IPS-18c (cell line): ENCODE results near the gene ZSCAN4.

Experiments used
- H3K4me3 ChIP-seq: 2 replicates; pipeline ENCODE4 v1.7.0; 2013; ENCODE audit warnings: low read depth, mild to moderate bottlenecking, low read length, moderate library complexity; ENCODE audit not compliant: insufficient read depth
- H3K9me3 ChIP-seq: one replicate; pipeline ENCODE4 v1.6.1; 2013; ENCODE audit warnings: mild to moderate bottlenecking, low read length, moderate library complexity; ENCODE audit not compliant: control insufficient read depth, insufficient read depth

Gene ZSCAN4, protein sequence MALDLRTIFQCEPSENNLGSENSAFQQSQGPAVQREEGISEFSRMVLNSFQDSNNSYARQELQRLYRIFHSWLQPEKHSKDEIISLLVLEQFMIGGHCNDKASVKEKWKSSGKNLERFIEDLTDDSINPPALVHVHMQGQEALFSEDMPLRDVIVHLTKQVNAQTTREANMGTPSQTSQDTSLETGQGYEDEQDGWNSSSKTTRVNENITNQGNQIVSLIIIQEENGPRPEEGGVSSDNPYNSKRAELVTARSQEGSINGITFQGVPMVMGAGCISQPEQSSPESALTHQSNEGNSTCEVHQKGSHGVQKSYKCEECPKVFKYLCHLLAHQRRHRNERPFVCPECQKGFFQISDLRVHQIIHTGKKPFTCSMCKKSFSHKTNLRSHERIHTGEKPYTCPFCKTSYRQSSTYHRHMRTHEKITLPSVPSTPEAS

DNA sequence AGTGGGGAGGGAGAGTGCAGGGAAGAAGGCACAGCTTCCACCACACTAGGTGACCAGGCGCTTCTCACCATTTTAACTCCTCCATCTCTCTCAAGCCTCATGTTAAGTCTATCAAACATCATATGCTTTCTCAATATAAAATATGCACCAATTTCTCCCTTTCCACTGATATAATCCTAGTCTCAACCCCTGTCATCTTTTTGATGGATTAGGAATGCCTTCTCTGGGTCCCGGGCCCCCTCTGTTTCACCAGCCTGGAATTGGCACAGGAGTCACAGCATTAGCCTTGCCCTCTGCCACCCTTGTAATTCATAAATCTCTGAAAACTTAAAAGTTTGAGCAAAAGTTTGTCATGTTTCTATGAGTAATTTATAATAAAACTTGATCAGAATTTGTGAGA lies at the start of gene ZSCAN4:
Gene ZSCAN4, plus strand, starts transcription at position 301 of the 400 bp plus-strand sequence. CDS start 7,211 bp downstream, outside the sequence.
- no peaks in the 10 kb centered on the region for H3K9me3 ChIP-seq

DNA sequence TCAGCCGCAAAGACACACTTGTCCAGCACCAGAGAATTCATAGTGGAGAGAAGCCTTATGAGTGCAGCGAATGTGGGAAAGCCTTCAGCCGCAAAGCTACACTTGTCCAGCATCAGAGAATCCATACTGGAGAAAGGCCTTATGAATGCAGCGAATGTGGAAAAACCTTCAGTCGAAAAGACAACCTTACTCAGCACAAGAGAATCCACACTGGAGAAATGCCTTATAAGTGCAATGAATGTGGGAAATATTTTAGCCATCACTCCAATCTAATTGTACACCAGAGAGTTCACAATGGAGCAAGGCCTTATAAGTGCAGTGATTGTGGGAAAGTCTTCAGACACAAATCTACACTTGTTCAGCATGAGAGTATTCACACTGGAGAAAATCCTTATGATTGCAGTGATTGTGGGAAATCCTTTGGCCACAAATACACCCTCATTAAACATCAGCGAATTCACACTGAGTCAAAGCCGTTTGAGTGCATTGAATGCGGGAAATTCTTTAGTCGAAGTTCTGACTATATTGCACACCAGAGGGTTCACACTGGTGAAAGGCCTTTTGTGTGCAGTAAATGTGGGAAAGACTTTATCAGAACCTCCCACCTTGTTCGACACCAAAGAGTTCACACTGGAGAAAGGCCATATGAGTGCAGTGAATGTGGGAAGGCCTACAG lies 47.9 kb upstream of the ZSCAN4 start:
- H3K9me3 ChIP-seq: peaks cover 67% of the 10 kb centered on the region

More for the DNA sequence above, at the start of gene ZSCAN4:
- H3K4me3 ChIP-seq: no peak within 1 kb of the TSS

DNA sequence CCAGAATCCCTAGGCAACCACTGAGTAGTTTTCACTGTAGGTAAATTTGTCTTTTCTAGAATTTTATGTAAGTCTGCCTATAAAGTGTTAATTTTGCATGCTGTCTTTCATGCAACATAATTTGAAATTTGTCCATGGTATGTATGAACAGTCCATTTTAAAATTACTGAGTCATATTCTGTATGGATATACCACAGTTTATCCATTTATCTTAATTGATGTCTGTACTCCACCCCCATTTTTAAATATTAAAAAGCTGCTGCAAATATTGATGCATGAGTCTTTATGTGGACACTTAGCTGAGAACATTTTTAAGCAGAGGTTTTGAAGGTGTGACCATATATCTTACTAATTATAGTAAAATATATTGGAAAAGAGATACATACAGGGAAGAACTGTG lies 45.6 kb upstream of the ZSCAN4 start:
- Histone ChIP-seq H3K4me3 (no peak overlapping the region), H3K9me3 (peaks cover 45% of the 10 kb centered on the region)

More for the DNA sequence above, 47.9 kb upstream of the ZSCAN4 start:
- H3K4me3 ChIP-seq: peak overlapping the region; percentile 2

DNA sequence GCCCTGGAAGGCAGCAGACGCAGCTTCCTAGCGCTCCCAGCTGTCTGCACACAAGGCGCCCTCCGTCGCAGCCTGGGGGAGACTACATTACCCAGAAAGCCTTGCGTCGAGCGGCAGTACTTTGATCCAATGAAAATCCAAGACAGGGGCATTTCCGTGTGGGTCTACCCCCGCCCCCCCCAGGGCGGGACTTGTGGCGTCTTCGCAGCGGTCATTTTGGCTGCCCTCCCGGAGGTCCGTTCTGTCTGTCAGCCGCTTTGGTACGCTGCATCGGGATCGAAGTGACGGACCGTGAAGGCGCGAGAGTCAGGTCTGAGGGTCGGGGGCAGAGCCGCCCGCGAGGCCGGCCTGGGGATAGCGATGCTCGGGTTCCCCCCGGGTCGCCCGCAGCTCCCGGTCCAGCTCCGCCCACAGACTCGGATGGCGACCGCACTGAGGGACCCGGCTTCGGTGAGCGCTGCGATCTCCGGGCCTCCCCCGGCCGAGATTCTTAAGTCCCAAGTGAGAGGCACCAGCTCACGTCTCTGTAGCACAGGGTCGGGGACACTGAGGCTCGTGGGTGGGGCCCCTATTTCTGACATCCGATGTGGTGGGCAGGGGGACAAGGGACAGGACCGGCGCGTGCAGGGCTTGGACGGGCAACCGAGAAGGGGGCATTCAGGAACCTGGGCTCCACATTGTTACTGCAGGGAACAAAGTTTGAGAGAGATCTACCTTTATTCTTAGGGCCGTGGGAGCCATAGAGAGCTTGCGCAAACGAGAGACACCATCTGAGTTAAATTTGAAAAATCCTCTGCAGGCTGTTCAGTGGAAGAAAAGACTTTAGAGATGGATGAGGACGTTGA lies 35.5 kb upstream of the ZSCAN4 start, which contains the start of gene ZNF211:
Gene ZNF211, plus strand, starts transcription at position 182 of the 845 bp plus-strand sequence. Its CDS starts 179 bp downstream, at position 361.
- Histone ChIP-seq H3K4me3 (peak within 1 kb of the TSS; percentile 96), H3K9me3 (no peaks in the 10 kb centered on the region)

DNA sequence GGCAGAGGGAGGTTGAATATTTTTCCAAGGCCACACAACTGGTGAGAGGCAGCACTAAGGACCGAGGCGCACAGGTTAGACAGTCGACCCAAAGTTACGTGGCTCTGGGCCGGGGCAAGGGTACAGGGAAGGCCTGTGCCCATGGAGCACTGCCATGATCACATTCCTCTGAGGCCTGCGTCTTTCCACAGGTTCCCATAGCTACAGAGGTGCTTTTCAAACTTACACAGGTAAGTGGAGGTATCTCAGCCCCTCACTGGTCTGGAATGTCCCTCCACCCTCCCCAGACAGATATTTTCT lies 35.0 kb upstream of the ZSCAN4 start:
- peak overlapping the region; percentile 96 for H3K4me3 ChIP-seq
- no peaks in the 10 kb centered on the region for H3K9me3 ChIP-seq

DNA sequence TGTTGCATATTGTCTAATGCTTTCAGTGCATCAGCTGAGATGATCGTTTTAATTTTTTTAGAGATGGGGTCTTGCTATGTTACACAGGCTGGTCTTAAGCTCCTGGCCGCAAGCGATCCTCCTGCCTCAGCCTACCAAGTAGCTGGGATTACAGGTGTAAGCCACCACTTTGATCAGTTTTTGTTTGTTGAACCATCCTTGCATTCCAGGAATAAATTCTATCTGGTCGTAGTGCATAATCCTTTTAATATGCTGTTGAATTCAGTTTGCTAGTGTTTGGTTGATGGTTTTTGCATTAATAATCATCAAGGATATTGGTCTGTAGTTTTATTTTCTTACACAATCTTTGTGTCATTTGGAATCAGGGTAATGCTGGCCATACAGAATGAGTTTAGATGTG lies 31.4 kb upstream of the ZSCAN4 start:
- peaks cover 7% of the 10 kb centered on the region for H3K9me3 ChIP-seq

DNA sequence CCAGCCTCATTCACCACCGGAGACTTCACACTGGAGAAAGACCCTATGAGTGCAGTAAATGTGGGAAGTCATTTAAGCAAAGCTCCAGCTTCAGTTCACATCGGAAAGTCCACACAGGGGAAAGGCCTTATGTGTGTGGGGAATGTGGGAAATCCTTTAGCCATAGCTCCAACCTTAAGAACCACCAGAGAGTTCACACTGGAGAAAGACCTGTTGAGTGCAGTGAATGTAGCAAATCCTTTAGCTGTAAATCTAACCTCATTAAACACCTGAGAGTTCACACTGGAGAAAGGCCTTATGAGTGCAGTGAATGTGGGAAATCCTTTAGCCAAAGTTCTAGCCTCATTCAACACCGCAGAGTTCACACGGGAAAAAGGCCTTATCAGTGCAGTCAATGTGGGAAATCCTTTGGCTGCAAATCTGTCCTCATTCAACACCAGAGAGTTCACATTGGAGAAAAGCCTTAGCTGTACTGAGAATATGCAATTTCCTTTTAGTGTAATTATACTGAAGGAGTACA lies 27.0 kb upstream of the ZSCAN4 start:
- H3K4me3 ChIP-seq: no peak overlapping the region
- peaks cover 7% of the 10 kb centered on the region for H3K9me3 ChIP-seq

More for the DNA sequence above, 31.4 kb upstream of the ZSCAN4 start:
- no peak overlapping the region for H3K4me3 ChIP-seq

DNA sequence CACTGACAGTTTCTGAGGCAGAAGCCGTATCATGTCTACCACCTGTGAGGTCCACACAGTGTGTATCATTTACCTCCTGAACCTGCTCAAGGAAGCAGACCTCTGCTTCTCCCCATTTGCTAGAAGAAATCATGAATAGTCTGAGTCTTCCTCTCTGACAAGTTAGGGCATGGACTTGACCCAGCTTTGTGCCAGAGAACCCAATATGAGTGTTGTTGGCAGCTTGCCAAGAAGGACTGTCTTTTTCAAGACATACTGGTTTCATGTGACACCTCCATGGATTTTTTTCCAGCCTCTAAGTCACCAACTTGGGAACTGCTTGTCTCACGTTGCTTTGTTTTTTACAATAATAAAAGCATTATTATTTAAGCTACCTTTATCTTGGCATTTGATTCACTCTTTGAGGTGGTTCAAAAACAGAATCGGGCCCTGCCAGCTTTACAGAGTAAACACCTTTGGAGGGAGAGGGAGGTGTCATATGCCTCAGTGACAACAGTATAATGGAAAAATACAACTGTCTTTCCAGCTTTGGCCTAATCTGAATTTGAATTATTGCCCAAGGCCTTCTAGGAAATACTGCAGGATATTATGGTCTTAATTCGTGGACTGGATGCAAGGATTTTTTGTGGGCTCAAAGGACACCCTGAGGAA lies 26.2 kb upstream of the ZSCAN4 start:
- H3K9me3 ChIP-seq: peaks cover 7% of the 10 kb centered on the region
- no peak overlapping the region for H3K4me3 ChIP-seq

DNA sequence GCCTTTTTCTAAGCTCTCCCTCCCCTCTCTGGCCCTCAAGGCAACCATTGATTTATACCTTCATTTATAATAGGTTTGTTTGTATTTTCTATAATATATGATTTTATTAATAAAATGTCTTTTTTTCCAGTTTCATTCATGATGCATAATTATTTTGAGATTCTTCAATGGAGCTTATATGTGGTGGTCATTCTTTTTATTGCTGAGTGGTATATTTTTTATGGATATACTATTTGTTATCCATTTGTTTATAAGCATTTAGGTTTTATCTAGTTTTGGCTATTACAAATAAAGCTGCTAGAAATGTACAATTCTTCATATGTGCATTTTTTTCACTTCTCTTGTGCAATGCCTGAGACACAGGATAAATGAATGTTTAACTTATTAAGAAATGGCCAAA lies 25.0 kb upstream of the ZSCAN4 start:
- peaks cover 7% of the 10 kb centered on the region for H3K9me3 ChIP-seq
- H3K4me3 ChIP-seq: no peak overlapping the region

DNA sequence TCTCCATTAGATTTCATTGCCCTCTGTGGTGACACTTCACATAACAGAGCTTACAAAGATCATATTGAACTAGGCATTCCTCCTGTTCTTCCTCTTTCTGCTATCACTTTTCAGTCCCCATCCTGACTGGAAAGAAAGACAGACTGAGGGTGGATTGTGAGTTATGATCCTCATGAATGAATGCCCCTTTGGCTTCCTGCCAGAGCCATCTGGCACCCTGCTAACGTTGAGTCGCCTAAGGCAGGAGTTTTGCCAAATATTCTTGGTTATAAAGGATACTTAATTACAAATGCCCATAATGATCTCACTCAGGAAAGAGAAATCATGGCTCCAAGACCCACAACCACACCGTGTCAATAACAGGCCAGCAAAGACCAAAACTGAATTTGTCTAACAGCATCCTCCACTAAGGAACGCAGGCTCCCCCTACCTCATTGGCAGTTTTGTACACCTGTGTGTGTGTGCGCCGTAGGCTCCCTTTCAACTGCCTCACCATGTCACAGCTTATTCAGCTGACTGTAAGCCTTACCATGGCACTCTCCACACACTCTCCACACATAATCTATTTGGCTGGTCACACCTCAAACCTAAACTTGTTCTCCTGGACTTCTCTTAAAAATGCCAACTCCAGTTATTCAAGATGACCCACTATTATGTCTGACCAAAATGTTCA lies 20.3 kb upstream of the ZSCAN4 start:
- H3K4me3 ChIP-seq: no peak overlapping the region
- no peaks in the 10 kb centered on the region for H3K9me3 ChIP-seq

DNA sequence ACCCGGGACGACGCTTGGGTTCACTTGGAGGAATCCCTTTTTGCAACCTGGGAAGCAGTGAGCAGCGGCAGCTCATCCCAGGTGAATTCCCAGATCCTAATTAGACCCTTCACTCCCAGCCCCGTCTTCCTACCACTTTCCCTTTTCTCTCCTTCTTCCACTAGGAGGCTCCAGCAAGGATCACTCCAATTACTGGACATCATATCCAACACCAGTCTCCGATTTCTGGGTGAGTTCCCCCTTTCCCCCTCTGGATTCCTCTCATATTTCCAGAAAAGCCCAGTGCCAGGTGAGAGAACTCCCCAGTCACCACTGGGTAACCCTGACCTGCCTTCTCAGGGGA lies 17.1 kb upstream of the ZSCAN4 start:
- H3K9me3 ChIP-seq: no peaks in the 10 kb centered on the region
- H3K4me3 ChIP-seq: no peak overlapping the region

DNA sequence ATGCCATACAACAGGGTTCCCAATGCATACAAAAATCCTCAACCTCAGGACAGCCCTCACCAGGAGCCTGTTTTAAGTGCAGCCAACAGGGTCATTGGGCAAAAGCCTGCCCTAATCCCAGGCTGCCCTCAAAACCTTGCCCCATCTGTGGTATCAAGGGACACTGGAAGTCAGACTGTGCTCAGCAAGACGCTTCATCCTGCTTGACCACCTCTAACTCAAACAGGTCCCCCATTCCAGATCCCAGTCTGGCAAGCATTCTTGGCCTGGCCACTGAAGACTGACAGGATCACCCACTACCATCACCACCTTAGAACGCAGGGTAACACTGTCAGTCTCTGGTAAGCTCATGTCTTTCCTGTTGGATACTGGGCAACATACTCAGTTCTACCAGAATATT lies 15.0 kb upstream of the ZSCAN4 start:
- Histone ChIP-seq H3K4me3 (no peak overlapping the region; the same call in 1 of the 2 replicates), H3K9me3 (no peaks in the 10 kb centered on the region)

DNA sequence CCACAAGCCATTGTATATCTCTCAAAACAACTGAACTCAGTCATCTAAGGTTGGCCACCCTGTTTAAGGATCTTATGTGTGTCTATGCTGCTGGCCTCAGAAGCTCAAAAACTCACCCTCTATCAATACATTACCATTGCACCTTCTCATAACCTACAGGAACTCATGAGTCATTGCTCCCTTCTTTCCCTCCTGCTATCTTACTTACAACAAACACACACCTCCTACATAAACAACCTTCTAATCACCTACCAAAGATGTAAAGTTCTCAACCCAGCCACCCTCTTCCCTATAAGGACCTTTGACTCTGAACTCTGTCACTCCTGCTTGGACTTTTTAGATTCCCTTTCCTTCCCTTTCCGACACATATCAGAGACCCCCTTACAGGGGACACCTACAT lies 13.3 kb upstream of the ZSCAN4 start:
- H3K9me3 ChIP-seq: no peaks in the 10 kb centered on the region
- H3K4me3 ChIP-seq: no peak overlapping the region

DNA sequence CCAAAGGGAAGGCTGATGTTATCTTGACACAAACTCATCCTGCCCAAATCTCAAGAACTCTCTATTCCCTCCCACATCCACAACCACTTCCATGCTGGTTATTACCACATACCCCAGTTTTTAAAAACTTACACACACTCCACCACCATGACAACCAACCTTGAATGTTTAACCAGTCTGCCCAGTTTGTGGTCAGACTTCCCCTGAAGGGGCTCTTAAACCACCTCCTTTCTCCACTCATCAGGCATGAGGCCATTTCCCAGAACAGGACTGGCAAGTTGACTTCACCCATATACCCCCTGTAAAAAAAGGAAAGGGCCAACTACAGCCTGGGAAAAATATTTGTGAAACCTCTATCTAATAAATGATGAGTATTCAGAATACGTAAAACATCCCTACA lies 12.4 kb upstream of the ZSCAN4 start:
- H3K4me3 ChIP-seq: no peak overlapping the region
- H3K9me3 ChIP-seq: no peaks in the 10 kb centered on the region

DNA sequence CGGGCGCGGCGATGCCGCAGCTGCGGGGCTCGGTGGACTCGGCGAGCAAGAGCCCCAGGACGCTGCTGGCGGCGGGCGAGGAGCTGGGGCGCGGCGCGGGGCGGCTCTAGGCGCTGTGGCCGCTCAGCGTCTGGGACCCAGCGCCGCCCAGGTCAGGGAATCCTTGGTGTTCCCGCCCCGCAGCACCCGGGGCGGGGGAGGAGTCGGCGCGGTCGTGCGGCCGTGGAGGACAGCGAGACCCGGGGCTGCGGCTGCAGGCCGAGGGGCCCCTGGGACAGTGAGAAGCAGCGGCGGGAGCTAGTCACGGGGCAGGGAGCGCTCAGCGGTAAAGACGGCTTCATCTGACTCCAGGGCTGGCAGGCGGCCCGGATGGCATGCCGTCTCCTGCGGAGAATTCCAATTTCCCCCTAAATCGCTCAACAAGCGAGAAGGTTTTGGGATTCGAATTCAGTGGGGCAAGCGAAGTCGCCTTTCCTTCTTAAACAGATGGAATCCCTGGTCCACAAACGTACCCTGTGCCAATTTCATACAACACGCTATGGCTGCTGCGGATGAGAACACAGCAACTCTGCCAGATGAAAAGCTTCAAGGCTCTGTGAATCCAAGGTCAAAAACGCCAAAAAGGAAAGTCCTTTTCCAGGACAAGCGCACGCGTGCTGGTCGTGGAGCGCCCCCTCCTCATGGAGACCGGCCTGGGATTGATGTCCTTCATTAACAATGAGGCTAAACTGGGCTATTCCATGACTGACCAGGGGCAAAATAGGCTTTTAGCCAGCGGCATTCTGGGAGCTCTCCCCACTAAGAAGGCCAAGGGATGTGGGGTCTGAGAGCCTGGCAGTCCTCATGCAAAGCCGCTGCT lies 4.2 kb upstream of the ZSCAN4 start:
- no peaks in the 10 kb centered on the region for H3K9me3 ChIP-seq
- peak overlapping the region; percentile 52 for H3K4me3 ChIP-seq
